ENCODE measurements around the gene ROPN1B. TPM values are rescaled to one million over a fixed set of nuclear protein-coding genes. Genes with fewer than 3 reads are reported as not detected.

Gene ROPN1B
- total RNA-seq, 4 donors from 2014 or later: 0.60 to 8.8 (median 6.9) TPM; not detected in 1

DNA sequence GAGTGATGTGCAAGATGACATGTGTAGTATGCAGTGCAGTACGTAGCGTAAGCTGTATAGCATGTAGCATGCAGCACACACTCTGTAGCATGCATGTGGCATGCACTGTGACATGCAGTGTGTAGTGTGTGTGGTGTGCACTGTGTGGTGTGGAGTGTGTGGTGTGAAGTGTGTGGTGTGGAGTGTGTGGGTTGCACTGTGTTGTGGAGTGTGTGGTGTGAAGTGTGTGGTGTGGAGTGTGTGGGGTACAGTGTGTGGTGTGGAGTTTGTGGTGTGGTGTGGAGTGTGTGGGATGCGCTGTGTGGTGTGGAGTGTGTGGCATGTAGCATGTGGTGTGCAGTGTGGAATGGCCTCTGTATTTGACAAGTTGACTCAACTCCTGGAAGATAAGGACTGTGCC, 39.2 kb downstream of the ROPN1B start:
- peaks cover 0 to 92% (median 8%) of the 10 kb centered on the region in 3 donors for H3K36me3 ChIP-seq
- no peak overlapping the region for H3K4me3 ChIP-seq
- H3K9me3 ChIP-seq: peaks cover 0 to 2% (median 0%) of the 10 kb centered on the region in 4 donors
- no peak overlapping the region for H3K27ac ChIP-seq
- no peaks in the 10 kb centered on the region for H3K4me1 ChIP-seq
- WGBS, 2 donors: 98 to 99% methylated on average over 3 of the region's 3 CpGs
- no peak for DNase-seq (ENCODE audit: low spot score in 2 of 2)
- TF ChIP-seq POLR2A (IDR thresholded peaks at IDR 0.05) (no peak), EP300 (IDR thresholded peaks at IDR 0.05) (no peak)
- TF ChIP-seq, protein P1, sequence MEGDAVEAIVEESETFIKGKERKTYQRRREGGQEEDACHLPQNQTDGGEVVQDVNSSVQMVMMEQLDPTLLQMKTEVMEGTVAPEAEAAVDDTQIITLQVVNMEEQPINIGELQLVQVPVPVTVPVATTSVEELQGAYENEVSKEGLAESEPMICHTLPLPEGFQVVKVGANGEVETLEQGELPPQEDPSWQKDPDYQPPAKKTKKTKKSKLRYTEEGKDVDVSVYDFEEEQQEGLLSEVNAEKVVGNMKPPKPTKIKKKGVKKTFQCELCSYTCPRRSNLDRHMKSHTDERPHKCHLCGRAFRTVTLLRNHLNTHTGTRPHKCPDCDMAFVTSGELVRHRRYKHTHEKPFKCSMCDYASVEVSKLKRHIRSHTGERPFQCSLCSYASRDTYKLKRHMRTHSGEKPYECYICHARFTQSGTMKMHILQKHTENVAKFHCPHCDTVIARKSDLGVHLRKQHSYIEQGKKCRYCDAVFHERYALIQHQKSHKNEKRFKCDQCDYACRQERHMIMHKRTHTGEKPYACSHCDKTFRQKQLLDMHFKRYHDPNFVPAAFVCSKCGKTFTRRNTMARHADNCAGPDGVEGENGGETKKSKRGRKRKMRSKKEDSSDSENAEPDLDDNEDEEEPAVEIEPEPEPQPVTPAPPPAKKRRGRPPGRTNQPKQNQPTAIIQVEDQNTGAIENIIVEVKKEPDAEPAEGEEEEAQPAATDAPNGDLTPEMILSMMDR (IDR thresholded peaks at IDR 0.05): no peak
- no peaks in the 10 kb centered on the region for H3K27me3 ChIP-seq

DNA sequence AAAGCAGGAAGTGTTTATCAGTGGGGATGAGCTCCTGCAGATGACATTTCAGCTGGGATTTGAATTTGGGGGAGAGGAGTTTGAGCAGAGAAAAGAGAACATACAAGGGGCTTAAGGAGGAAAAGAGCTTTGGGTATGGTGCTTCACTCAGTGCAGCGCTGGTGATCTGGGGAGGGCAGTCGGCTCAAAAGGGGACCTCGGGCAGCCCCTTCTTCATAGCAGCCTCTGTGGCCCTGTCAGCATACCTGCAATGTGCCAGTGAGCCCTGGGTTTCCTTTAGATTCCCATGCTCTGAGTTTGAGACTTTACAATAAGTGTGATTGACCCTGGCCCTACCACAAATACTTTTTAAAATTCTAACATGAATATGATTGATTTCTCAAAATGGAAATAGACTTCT, 40.2 kb downstream of the ROPN1B start:
- H3K4me1 ChIP-seq: peaks cover 0 to 9% (median 2%) of the 10 kb centered on the region in 4 donors
- no peaks in the 10 kb centered on the region for H3K9me3 ChIP-seq
- 88 to 94% methylated on average over 3 of the region's 3 CpGs for WGBS, 2 donors
- TF ChIP-seq, protein P1 (IDR thresholded peaks at IDR 0.05): no peak
- TF ChIP-seq EP300 (IDR thresholded peaks at IDR 0.05) (no peak), POLR2A (IDR thresholded peaks at IDR 0.05) (no peak)
- no peaks in the 10 kb centered on the region for H3K27me3 ChIP-seq
- H3K36me3 ChIP-seq: peaks cover 0 to 98% (median 8%) of the 10 kb centered on the region in 3 donors
- H3K4me3 ChIP-seq: no peak overlapping the region
- no peak overlapping the region for H3K27ac ChIP-seq
- DNase-seq (ENCODE audit: low spot score in 2 of 2): no peak

DNA sequence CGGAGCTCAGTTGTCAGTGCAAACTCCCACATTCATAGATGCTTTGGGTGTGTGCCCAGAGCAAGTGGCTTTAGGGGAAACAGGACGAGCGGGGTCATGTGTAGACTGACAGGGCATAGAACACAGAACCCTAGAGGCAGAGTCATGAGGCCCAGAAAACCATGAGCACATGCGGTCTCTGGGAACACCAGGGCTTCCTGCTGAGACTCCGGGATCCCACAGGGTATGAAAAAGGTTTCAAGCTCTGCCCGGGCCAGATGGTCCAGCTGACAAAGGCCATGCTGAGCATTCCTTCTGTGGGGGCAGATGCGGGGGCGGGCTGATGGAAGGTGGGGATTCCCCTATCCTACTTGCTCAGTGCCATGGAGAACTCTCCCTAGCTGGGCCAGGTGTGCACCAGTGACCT, 44.8 kb downstream of the ROPN1B start:
- no peaks in the 10 kb centered on the region for H3K27me3 ChIP-seq
- 29 to 67% methylated on average over 2 to 8 of the region's 8 CpGs for WGBS, 2 donors
- no peak overlapping the region for H3K4me3 ChIP-seq
- TF ChIP-seq EP300 (IDR thresholded peaks at IDR 0.05) (no peak), POLR2A (IDR thresholded peaks at IDR 0.05) (no peak)
- TF ChIP-seq, protein P1 (IDR thresholded peaks at IDR 0.05): no peak
- no peak overlapping the region for H3K27ac ChIP-seq
- peaks cover 0 to 90% (median 0%) of the 10 kb centered on the region in 3 donors for H3K36me3 ChIP-seq
- H3K4me1 ChIP-seq: peaks cover 0 to 19% (median 2%) of the 10 kb centered on the region in 4 donors
- no peak for DNase-seq (ENCODE audit: low spot score in 2 of 2)
- no peaks in the 10 kb centered on the region for H3K9me3 ChIP-seq

DNA sequence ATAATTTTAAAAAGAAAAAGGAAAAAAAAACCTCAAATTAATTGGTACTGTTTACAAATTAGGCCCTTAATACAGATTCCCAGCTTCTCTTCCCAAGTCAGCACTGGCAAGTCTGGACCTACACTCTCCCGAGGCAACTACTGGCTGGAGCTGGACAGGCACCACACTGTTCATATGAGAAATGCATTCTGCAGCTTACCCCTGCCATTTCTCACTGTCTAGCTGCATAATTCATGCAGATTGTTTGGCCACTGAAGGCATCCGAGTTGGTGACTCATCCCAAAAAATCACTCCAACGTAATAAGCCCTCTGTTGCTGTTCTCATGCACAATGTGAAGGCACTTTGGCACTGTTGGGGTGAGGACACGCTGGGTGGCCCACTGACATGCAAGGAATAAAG, 45.3 kb downstream of the ROPN1B start:
- H3K4me3 ChIP-seq: no peak overlapping the region
- H3K27ac ChIP-seq: peak overlapping the region in 1 of 4 donors; percentile 64
- TF ChIP-seq, protein P1 (IDR thresholded peaks at IDR 0.05): no peak
- TF ChIP-seq POLR2A (IDR thresholded peaks at IDR 0.05) (no peak), EP300 (IDR thresholded peaks at IDR 0.05) (peak in 1 of 2 donors; percentile 14)
- no peaks in the 10 kb centered on the region for H3K27me3 ChIP-seq
- peaks cover 0 to 88% (median 0%) of the 10 kb centered on the region in 3 donors for H3K36me3 ChIP-seq
- WGBS, 2 donors: 28 to 33% methylated on average over 4 of the region's 4 CpGs
- peaks cover 0 to 19% (median 2%) of the 10 kb centered on the region in 4 donors for H3K4me1 ChIP-seq
- DNase-seq (ENCODE audit: low spot score in 2 of 2): no peak
- no peaks in the 10 kb centered on the region for H3K9me3 ChIP-seq

DNA sequence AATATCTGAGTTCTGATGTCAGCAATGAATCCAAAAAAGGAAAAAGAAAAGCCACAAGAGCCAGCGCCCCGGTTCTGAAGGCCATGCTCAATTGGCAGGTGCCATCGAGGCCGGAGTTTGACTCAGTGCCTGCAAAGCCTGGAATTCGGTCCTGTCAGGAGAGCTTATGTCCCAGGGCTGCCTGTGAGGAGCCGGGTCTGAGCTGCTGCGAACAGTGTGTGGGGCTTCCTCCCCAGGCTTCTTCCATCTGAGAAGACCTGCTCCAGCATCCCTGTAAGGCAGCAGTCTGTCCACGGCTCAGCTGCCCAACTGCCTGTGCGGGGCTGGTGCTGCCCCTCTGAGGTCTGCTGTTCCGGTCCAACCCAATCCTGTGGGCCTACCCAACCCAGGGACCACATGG, 46.1 kb downstream of the ROPN1B start:
- WGBS, 2 donors: 73 to 84% methylated on average over 10 of the region's 10 CpGs
- Histone ChIP-seq H3K36me3 (peaks cover 0 to 88% (median 0%) of the 10 kb centered on the region in 3 donors), H3K9me3 (no peaks in the 10 kb centered on the region), H3K4me3 (no peak overlapping the region), H3K4me1 (peaks cover 0 to 19% (median 2%) of the 10 kb centered on the region in 4 donors), H3K27me3 (no peaks in the 10 kb centered on the region), H3K27ac (peak overlapping the region in 1 of 4 donors; percentile 64)
- no peak for DNase-seq (ENCODE audit: low spot score in 2 of 2)
- TF ChIP-seq EP300 (IDR thresholded peaks at IDR 0.05): no peak
- TF ChIP-seq, protein P1 (IDR thresholded peaks at IDR 0.05): no peak
- TF ChIP-seq POLR2A (IDR thresholded peaks at IDR 0.05): no peak
